HCT116 (cell line): ENCODE results near the gene SHC1. TPM values are rescaled to one million over a fixed set of nuclear protein-coding genes. Genes with fewer than 3 reads are reported as not detected.

ENCODE experiments used
- ATAC-seq: fragments of 200-7000 bp; cut with Tn5 transposase; 2 replicates; pipeline ENCODE4 v1.9.1; 2020; ENCODE audit warnings: mild to moderate bottlenecking, moderate library complexity
- BruUV-seq: library from RNA; stranded (reverse); fragments of 400-500 nt; replicated peaks from 2 replicates; lab custom pipeline; 2021; lab: Mats Ljungman, UMichigan
- CTCF ChIA-PET: fragments of 300-600 bp; sonication (Branson Sonifier 250); formaldehyde crosslinking; loops from one replicate; lab custom pipeline; 2021; ENCODE audit warnings: antibody characterized with exemption; lab: Charles Lee
- POLR2A ChIA-PET: fragments of 300-600, 350-600 bp; sonication (Branson Sonifier 250); formaldehyde crosslinking; loops from one replicate; lab custom pipeline; 2021; ENCODE audit warnings: antibody characterized with exemption; lab: Charles Lee
- RAD21 ChIA-PET, 2 experiments: fragments of 300-600 bp; sonication (Branson Sonifier 250); formaldehyde crosslinking; loops; one replicate each; lab custom pipeline; 2023; ENCODE audit warnings: low total read pairs in 2 of 2; ENCODE audit not compliant: uncharacterized antibody in 2 of 2, unreplicated experiment in 2 of 2, low non-redundant PET in 1 of 2; lab: Charles Lee
- DNase-seq: peaks from one replicate; pipeline ENCODE4 v3.0.0-alpha.2; 2010; ENCODE audit warnings: low read depth, low spot score
- H2AFZ ChIP-seq: fragments of 200-600 bp; shearing (Covaris generic), sonication (generic); 2 replicates; pipeline ENCODE4 v1.6.1; 2017; ENCODE audit warnings: low read depth, mixed run types, mixed read lengths, antibody characterized with exemption, low read length; ENCODE audit not compliant: poor library complexity, severe bottlenecking
- H3K27ac ChIP-seq: 2 replicates; pipeline ENCODE4 v1.5.1; 2012; ENCODE audit warnings: low read depth, low read length
- H3K27me3 ChIP-seq: fragments of 200-600 bp; sonication (generic); 2 replicates; pipeline ENCODE4 v1.6.1; 2016; ENCODE audit warnings: mixed run types, low read length, mixed read lengths; ENCODE audit not compliant: insufficient read depth
- H3K36me3 ChIP-seq, 2 experiments: fragments of 200-500 bp in 1 of 2; fragments of 200-600 bp in 1 of 2; sonication (Bioruptor generic) in 1 of 2; sonication (generic) in 1 of 2; 2 replicates each; pipeline versions ENCODE4 v1.5.1 to v1.6.1; 2014 to 2016; ENCODE audit warnings: low read length in 2 of 2, inconsistent platforms in 1 of 2, mixed read lengths in 1 of 2, mixed run types in 1 of 2; ENCODE audit not compliant: insufficient read depth in 2 of 2, control insufficient read depth in 1 of 2
- H3K4me1 ChIP-seq, 2 experiments: fragments of 200-600 bp in 1 of 2; sonication (generic) in 1 of 2; 2 replicates each; pipeline versions ENCODE4 v1.5.1 to v1.6.1; 2012 to 2017; ENCODE audit warnings: low read length in 2 of 2, inconsistent platforms in 1 of 2, mild to moderate bottlenecking in 1 of 2, mixed read lengths in 1 of 2, mixed run types in 1 of 2, moderate library complexity in 1 of 2; ENCODE audit not compliant: insufficient read depth in 2 of 2, control insufficient read depth in 1 of 2
- H3K4me2 ChIP-seq: fragments of 200-600 bp; sonication (generic); 2 replicates; pipeline ENCODE4 v1.6.1; 2017; ENCODE audit warnings: mixed run types, low read length, mixed read lengths
- H3K4me3 ChIP-seq, 2 experiments: fragments of 200-600 bp in 1 of 2; sonication (generic) in 1 of 2; replicated peaks in 1 of 2; 2 replicates each; pipeline ENCODE4 v1.5.1; 2011 to 2016; ENCODE audit warnings: low read length in 2 of 2, control low read depth in 1 of 2, low read depth in 1 of 2, mild to moderate bottlenecking in 1 of 2, mixed read lengths in 1 of 2, mixed run types in 1 of 2
- H3K79me2 ChIP-seq: fragments of 200-600 bp; sonication (generic); 2 replicates; pipeline ENCODE4 v1.6.1; 2017; ENCODE audit warnings: mild to moderate bottlenecking, mixed run types, low read length, moderate library complexity, mixed read lengths; ENCODE audit not compliant: insufficient read depth
- H3K9ac ChIP-seq: fragments of 200-600 bp; sonication (generic); 2 replicates; pipeline ENCODE4 v1.6.1; 2016; ENCODE audit warnings: low read length, mixed read lengths
- H3K9me2 ChIP-seq: fragments of 200-600 bp; sonication (generic), shearing (Covaris generic); 2 replicates; pipeline ENCODE4 v1.6.1; 2017; ENCODE audit warnings: mixed run types, mild to moderate bottlenecking, moderate library complexity; ENCODE audit not compliant: insufficient read depth
- H3K9me3 ChIP-seq, 2 experiments: fragments of 200-500 bp in 1 of 2; fragments of 200-600 bp in 1 of 2; sonication (Bioruptor generic) in 1 of 2; sonication (generic) in 1 of 2; 2 replicates each; pipeline ENCODE4 v1.6.1; 2014 to 2017; ENCODE audit warnings: low read length in 2 of 2, mixed read lengths in 2 of 2, inconsistent platforms in 1 of 2, low read depth in 1 of 2, mild to moderate bottlenecking in 1 of 2, mixed run types in 1 of 2, moderate library complexity in 1 of 2; ENCODE audit not compliant: control insufficient read depth in 1 of 2, insufficient read depth in 1 of 2
- H4K20me1 ChIP-seq: fragments of 200-600 bp; sonication (generic), shearing (Covaris generic); 2 replicates; pipeline ENCODE4 v1.6.1; 2017; ENCODE audit warnings: mixed run types, mild to moderate bottlenecking, moderate library complexity; ENCODE audit not compliant: insufficient read depth
- CBX3 ChIP-seq: IDR thresholded peaks from 2 replicates; pipeline ENCODE4 v1.6.1; 2012; ENCODE audit warnings: low read depth
- ELF1 ChIP-seq: IDR thresholded peaks from 2 replicates; pipeline ENCODE4 v1.6.1; 2012; ENCODE audit warnings: low read depth, borderline replicate concordance
- EZH2 ChIP-seq: fragments of 200-600 bp; sonication (generic); IDR thresholded peaks from 2 replicates; pipeline ENCODE4 v1.6.1; 2017; ENCODE audit warnings: antibody characterized with exemption, mixed run types
- EZH2phosphoT487 ChIP-seq: fragments of 200-600 bp; IDR thresholded peaks from 2 replicates; pipeline ENCODE4 v1.6.1; 2018; ENCODE audit warnings: antibody characterized with exemption, borderline replicate concordance
- JUND ChIP-seq: IDR thresholded peaks from 2 replicates; pipeline ENCODE4 v1.6.1; 2012
- SRF ChIP-seq: IDR thresholded peaks from 2 replicates; pipeline ENCODE4 v1.6.1; 2012; ENCODE audit warnings: low read depth
- intact Hi-C: fragments of 100-400 bp; cut with micrococcal nuclease; formaldehyde crosslinking; loops from 2 replicates; pipeline ENCODE4 v1.10.0; 2022
- total RNA-seq: library from RNA; stranded (reverse); gene quantifications from one replicate; pipeline ENCODE4 v1.2.1, GENCODE V29; 2021; ENCODE audit not compliant: unreplicated experiment
- TF ChIP-seq, protein P1 (sequence below): IDR thresholded peaks from 2 replicates; pipeline ENCODE4 v1.6.1; 2012

The SHC1 gene
- total RNA-seq, 1 experiment from 2014 or later, result 148 TPM

GRCh38 chr1:155013632-155014031 is 43.1 kb upstream of the SHC1 start:
- no peak for TF ChIP-seq CBX3
- no peak for TF ChIP-seq EZH2
- no peak for TF ChIP-seq SRF
- no peak for TF ChIP-seq JUND
- no peak for TF ChIP-seq EZH2phosphoT487
- no peak for DNase-seq
- H3K79me2 ChIP-seq, result peaks cover 42% of the 10 kb centered on the region; the same call in 1 of the 2 replicates
- no peaks in the 10 kb centered on the region for H3K9me2 ChIP-seq
- no peaks in the 10 kb centered on the region for H3K9me3 ChIP-seq
- POLR2A ChIA-PET, result no interaction called here
- no peak overlapping the region for H3K4me3 ChIP-seq
- no peaks in the 10 kb centered on the region for H3K27me3 ChIP-seq
- no peak overlapping the region for H2AFZ ChIP-seq
- peaks cover 12 to 27% of the 10 kb centered on the region in 2 experiments; a peak in 3 of 4 replicates for H3K36me3 ChIP-seq
- no peaks in the 10 kb centered on the region for H4K20me1 ChIP-seq
- no TSS peak for BruUV-seq
- RAD21 ChIA-PET, result no interaction called here
- H3K4me1 ChIP-seq, result peaks cover 24 to 61% of the 10 kb centered on the region in 2 experiments
- CTCF ChIA-PET, result no interaction called here
- intact Hi-C loops, result no loop called here
- no peak overlapping the region for H3K4me2 ChIP-seq
- no peak overlapping the region for H3K9ac ChIP-seq
- H3K27ac ChIP-seq, result no peak overlapping the region
- ATAC-seq, result no peak

DNA sequence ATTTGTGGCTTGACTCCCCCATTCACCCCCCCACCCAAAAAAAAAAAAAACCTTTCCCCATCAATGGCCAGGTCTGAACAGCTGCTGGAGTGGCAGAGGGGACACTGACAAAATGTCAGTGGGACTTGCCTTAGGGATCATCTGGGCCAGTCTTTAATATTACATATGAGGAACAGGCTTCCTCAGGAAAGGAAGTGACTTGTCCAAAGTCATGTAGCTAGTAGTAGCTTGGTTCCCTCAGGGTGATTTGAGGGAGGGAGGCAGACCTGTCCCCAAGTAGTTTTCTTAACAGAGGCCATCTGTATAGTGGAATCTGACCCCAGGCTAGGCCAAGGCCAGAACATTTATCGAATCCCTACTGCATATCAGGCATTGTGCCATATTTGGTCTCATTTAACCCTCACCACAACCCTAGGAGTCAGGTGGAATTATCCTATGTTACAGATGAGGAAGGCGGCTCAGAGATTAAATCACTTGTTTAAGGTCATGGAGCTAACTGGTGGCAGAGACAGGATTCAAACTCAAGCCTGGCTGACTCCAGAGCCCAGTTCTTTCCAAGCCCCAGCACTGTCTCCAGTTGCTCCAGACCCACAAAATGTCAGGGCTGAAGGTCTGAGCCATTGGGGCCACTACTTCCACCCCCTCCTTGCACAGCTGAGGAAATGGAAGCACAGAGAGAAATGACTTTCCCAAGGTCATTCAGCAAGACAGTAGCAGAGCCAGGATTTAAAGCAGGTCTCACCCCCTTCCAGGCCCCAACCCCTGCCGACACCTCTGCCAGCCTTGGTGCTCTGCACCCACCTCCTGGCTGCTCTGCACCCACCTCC is 42.4 kb upstream of the SHC1 start:
- no peaks in the 10 kb centered on the region for H4K20me1 ChIP-seq
- H3K79me2 ChIP-seq, result peaks cover 48% of the 10 kb centered on the region; the same call in 1 of the 2 replicates
- ATAC-seq, result no peak
- peaks cover 18 to 61% of the 10 kb centered on the region in 2 experiments for H3K4me1 ChIP-seq
- ChIA-PET RAD21 (no interaction called here), POLR2A (no interaction called here), CTCF (no interaction called here)
- no peaks in the 10 kb centered on the region for H3K9me2 ChIP-seq
- H2AFZ ChIP-seq, result no peak overlapping the region
- no peaks in the 10 kb centered on the region for H3K27me3 ChIP-seq
- TF ChIP-seq ELF1, result no peak
- TF ChIP-seq, protein P1, sequence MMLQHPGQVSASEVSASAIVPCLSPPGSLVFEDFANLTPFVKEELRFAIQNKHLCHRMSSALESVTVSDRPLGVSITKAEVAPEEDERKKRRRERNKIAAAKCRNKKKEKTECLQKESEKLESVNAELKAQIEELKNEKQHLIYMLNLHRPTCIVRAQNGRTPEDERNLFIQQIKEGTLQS, result no peak
- no peak overlapping the region for H3K27ac ChIP-seq
- H3K36me3 ChIP-seq, result peaks cover 13 to 27% of the 10 kb centered on the region in 2 experiments; a peak in 3 of 4 replicates
- no peak overlapping the region for H3K4me2 ChIP-seq
- BruUV-seq, result no TSS peak
- no peak overlapping the region for H3K9ac ChIP-seq
- intact Hi-C loops, result no loop called here
- no peak overlapping the region for H3K4me3 ChIP-seq
- H3K9me3 ChIP-seq, result no peaks in the 10 kb centered on the region
- no peak for DNase-seq
